ENCODE data around the gene ZNF552.

Gene ZNF552

GRCh38 chr19:57771417-57771816 is 43.3 kb downstream of the ZNF552 start:
- no peak for DNase-seq

- DNase-seq, result peak; percentile 78
Observed at GRCh38 chr19:57769345-57770131, 45.2 kb downstream of the ZNF552 start, which contains the start of gene ZNF586. ZNF586 (plus strand) TSS chr19:57769676; CDS start chr19:57769843, 167 bp downstream.

GRCh38 chr19:57759096-57759495 is 55.6 kb downstream of the ZNF552 start:
- no peak for DNase-seq

- no peak for DNase-seq
Observed at GRCh38 chr19:57757941-57758340, 56.8 kb downstream of the ZNF552 start.
